Activated CD8-positive, alpha-beta memory T cell treated with anti-CD3 and anti-CD28 coated beads, Interleukin-2, amount 50 U/mL, for 1 hour (primary cell): Measurements from ENCODE around the gene ORC1.

Experiments used
- DNase-seq: peaks from one replicate; pipeline ENCODE4 v3.0.0-alpha.2; 2020; ENCODE audit errors: extremely low read depth

Gene ORC1

GRCh38 chr1:52345252-52345651 lies 59.0 kb downstream of the ORC1 start:
- no peak for DNase-seq

GRCh38 chr1:52343979-52344378 lies 60.2 kb downstream of the ORC1 start:
- DNase-seq = no peak

- DNase-seq = no peak
Measured at GRCh38 chr1:52341655-52342260, 62.5 kb downstream of the ORC1 start.

GRCh38 chr1:52337439-52337838 lies 66.8 kb downstream of the ORC1 start:
- no peak for DNase-seq

GRCh38 chr1:52334906-52335528 lies 69.2 kb downstream of the ORC1 start:
- no peak for DNase-seq

GRCh38 chr1:52332411-52332810 lies 71.8 kb downstream of the ORC1 start:
- no peak for DNase-seq

- DNase-seq = no peak
Measured at GRCh38 chr1:52328615-52329014, 75.6 kb downstream of the ORC1 start.

- DNase-seq = no peak
Measured at GRCh38 chr1:52325786-52326185, 78.4 kb downstream of the ORC1 start.

GRCh38 chr1:52323731-52324130 lies 80.5 kb downstream of the ORC1 start:
- DNase-seq = no peak
